SK-N-SH treated with all-trans-retinoic acid at 6 μM for 48 hours (cell line): ENCODE results near the gene FNBP1L.

Source experiments
- ATAC-seq: fragments of 200-7000 bp; cut with Tn5 transposase; 3 replicates; pipeline ENCODE4 v1.9.1; 2020; ENCODE audit warnings: mild to moderate bottlenecking, moderate library complexity
- BACH2 ChIP-seq: fragments of 250-450 bp; sonication (Bioruptor Pico); IDR thresholded peaks from 2 replicates; pipeline ENCODE4 v1.9.0; 2021; ENCODE audit warnings: mild to moderate bottlenecking, borderline replicate concordance
- CSDC2 ChIP-seq: fragments of 250-450 bp; sonication (Bioruptor Pico); IDR thresholded peaks from 2 replicates; pipeline ENCODE4 v1.5.0; 2020; ENCODE audit warnings: mild to moderate bottlenecking, moderate library complexity
- GLIS3 ChIP-seq: fragments of 250-450 bp; sonication (Bioruptor Pico); IDR thresholded peaks from 2 replicates; pipeline ENCODE4 v1.5.0; 2020; ENCODE audit warnings: mild to moderate bottlenecking, moderate library complexity
- ISL1 ChIP-seq: fragments of 250-450 bp; sonication (Bioruptor Pico); IDR thresholded peaks from 2 replicates; pipeline ENCODE4 v2.1.2; 2022; ENCODE audit warnings: mild to moderate bottlenecking, moderate library complexity
- OSR1 ChIP-seq: fragments of 250-450 bp; sonication (Bioruptor Pico); IDR thresholded peaks from 2 replicates; pipeline ENCODE4 v1.8.0; 2022; ENCODE audit warnings: moderate library complexity, mild to moderate bottlenecking, inconsistent platforms
- PPARA ChIP-seq: fragments of 250-450 bp; sonication (Bioruptor Pico); IDR thresholded peaks from 2 replicates; pipeline ENCODE4 v1.5.0; 2020; ENCODE audit warnings: mild to moderate bottlenecking, borderline replicate concordance
- RARB ChIP-seq: fragments of 250-450 bp; sonication (Bioruptor Pico); IDR thresholded peaks from 2 replicates; pipeline ENCODE4 v1.8.0; 2021; ENCODE audit warnings: mild to moderate bottlenecking, moderate library complexity
- SNAI2 ChIP-seq: fragments of 250-450 bp; sonication (Bioruptor Pico); IDR thresholded peaks from 2 replicates; pipeline ENCODE4 v1.5.0; 2020; ENCODE audit warnings: mild to moderate bottlenecking, moderate library complexity
- TCF4 ChIP-seq: fragments of 250-450 bp; sonication (Bioruptor Pico); IDR thresholded peaks from 2 replicates; pipeline ENCODE4 v1.8.0; 2021; ENCODE audit warnings: mild to moderate bottlenecking, moderate library complexity, borderline replicate concordance
- ZC3H10 ChIP-seq: fragments of 250-450 bp; sonication (Bioruptor Pico); IDR thresholded peaks from 2 replicates; pipeline ENCODE4 v1.5.1; 2021; ENCODE audit warnings: mild to moderate bottlenecking, moderate library complexity
- ZFP3 ChIP-seq: fragments of 250-450 bp; sonication (Bioruptor Pico); IDR thresholded peaks from 2 replicates; pipeline ENCODE4 v1.5.0; 2020; ENCODE audit warnings: mild to moderate bottlenecking, moderate library complexity
- ZFP30 ChIP-seq: fragments of 450-650 bp; formaldehyde crosslinking; IDR thresholded peaks from 2 replicates; pipeline ENCODE4 v1.5.0; 2022; ENCODE audit warnings: mild to moderate bottlenecking, moderate library complexity
- TF ChIP-seq, protein P1 (sequence below): fragments of 250-450 bp; sonication (Bioruptor Pico); IDR thresholded peaks from 2 replicates; pipeline ENCODE4 v1.5.0; 2020; ENCODE audit warnings: mild to moderate bottlenecking, moderate library complexity
- TF ChIP-seq, protein P2 (sequence below): fragments of 250-450 bp; sonication (Bioruptor Pico); IDR thresholded peaks from 2 replicates; pipeline ENCODE4 v1.8.0; 2021; ENCODE audit warnings: low read depth, mild to moderate bottlenecking, moderate library complexity, borderline replicate concordance
- TF ChIP-seq, protein P3 (sequence below): fragments of 250-450 bp; sonication (Bioruptor Pico); IDR thresholded peaks from 2 replicates; pipeline ENCODE4 v1.8.0; 2020; ENCODE audit warnings: mild to moderate bottlenecking, moderate library complexity, borderline replicate concordance
- TF ChIP-seq, protein P4 (sequence below): fragments of 250-450 bp; sonication (Bioruptor Pico); IDR thresholded peaks from 2 replicates; pipeline ENCODE4 v1.5.1; 2020; ENCODE audit warnings: low read depth, mild to moderate bottlenecking, moderate library complexity
- TF ChIP-seq, protein P5 (sequence below): fragments of 250-450 bp; sonication (Bioruptor Pico); IDR thresholded peaks from 2 replicates; pipeline ENCODE4 v1.5.1; 2021; ENCODE audit warnings: mild to moderate bottlenecking, moderate library complexity

FNBP1L gene

DNA sequence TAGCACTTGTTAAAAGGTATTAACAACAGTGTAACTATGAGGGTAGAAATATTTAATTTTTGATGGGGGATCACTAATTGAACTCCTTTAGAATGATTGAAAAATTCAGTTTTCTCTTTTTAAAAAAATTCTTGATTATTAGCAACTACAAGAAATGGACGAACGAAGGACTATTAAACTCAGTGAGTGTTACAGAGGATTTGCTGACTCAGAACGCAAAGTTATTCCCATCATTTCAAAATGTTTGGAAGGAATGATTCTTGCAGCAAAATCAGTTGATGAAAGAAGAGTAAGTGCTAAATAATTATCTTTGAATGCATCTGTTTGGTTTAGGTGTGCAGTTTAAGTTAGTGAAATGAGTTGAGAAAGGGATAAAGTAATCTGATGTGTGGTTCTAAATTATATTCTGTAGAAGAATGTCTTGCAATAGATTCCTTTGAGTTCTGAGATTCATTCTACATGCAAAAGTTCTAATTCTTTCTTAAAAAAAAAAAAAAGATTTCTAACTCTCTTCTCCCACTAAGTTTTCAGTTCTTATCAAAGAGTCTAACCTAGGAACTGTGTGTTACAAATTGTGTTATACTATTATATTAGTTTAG lies 85.0 kb downstream of the FNBP1L start:
- ATAC-seq: no peak
- TF ChIP-seq, protein P1, sequence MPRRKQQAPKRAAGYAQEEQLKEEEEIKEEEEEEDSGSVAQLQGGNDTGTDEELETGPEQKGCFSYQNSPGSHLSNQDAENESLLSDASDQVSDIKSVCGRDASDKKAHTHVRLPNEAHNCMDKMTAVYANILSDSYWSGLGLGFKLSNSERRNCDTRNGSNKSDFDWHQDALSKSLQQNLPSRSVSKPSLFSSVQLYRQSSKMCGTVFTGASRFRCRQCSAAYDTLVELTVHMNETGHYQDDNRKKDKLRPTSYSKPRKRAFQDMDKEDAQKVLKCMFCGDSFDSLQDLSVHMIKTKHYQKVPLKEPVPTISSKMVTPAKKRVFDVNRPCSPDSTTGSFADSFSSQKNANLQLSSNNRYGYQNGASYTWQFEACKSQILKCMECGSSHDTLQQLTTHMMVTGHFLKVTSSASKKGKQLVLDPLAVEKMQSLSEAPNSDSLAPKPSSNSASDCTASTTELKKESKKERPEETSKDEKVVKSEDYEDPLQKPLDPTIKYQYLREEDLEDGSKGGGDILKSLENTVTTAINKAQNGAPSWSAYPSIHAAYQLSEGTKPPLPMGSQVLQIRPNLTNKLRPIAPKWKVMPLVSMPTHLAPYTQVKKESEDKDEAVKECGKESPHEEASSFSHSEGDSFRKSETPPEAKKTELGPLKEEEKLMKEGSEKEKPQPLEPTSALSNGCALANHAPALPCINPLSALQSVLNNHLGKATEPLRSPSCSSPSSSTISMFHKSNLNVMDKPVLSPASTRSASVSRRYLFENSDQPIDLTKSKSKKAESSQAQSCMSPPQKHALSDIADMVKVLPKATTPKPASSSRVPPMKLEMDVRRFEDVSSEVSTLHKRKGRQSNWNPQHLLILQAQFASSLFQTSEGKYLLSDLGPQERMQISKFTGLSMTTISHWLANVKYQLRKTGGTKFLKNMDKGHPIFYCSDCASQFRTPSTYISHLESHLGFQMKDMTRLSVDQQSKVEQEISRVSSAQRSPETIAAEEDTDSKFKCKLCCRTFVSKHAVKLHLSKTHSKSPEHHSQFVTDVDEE (CRISPR knock-in tag): no peak
- TF ChIP-seq, protein P2, sequence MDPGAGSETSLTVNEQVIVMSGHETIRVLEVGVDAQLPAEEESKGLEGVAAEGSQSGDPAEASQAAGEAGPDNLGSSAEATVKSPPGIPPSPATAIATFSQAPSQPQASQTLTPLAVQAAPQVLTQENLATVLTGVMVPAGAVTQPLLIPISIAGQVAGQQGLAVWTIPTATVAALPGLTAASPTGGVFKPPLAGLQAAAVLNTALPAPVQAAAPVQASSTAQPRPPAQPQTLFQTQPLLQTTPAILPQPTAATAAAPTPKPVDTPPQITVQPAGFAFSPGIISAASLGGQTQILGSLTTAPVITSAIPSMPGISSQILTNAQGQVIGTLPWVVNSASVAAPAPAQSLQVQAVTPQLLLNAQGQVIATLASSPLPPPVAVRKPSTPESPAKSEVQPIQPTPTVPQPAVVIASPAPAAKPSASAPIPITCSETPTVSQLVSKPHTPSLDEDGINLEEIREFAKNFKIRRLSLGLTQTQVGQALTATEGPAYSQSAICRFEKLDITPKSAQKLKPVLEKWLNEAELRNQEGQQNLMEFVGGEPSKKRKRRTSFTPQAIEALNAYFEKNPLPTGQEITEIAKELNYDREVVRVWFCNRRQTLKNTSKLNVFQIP (CRISPR knock-in tag): no peak
- TF ChIP-seq GLIS3 (CRISPR knock-in tag) (no peak), ZC3H10 (CRISPR knock-in tag) (no peak), TCF4 (CRISPR knock-in tag) (no peak), PPARA (no peak), OSR1 (no peak)
- TF ChIP-seq, protein P3, sequence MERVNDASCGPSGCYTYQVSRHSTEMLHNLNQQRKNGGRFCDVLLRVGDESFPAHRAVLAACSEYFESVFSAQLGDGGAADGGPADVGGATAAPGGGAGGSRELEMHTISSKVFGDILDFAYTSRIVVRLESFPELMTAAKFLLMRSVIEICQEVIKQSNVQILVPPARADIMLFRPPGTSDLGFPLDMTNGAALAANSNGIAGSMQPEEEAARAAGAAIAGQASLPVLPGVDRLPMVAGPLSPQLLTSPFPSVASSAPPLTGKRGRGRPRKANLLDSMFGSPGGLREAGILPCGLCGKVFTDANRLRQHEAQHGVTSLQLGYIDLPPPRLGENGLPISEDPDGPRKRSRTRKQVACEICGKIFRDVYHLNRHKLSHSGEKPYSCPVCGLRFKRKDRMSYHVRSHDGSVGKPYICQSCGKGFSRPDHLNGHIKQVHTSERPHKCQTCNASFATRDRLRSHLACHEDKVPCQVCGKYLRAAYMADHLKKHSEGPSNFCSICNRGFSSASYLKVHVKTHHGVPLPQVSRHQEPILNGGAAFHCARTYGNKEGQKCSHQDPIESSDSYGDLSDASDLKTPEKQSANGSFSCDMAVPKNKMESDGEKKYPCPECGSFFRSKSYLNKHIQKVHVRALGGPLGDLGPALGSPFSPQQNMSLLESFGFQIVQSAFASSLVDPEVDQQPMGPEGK (CRISPR knock-in tag): no peak
- TF ChIP-seq, protein P4, sequence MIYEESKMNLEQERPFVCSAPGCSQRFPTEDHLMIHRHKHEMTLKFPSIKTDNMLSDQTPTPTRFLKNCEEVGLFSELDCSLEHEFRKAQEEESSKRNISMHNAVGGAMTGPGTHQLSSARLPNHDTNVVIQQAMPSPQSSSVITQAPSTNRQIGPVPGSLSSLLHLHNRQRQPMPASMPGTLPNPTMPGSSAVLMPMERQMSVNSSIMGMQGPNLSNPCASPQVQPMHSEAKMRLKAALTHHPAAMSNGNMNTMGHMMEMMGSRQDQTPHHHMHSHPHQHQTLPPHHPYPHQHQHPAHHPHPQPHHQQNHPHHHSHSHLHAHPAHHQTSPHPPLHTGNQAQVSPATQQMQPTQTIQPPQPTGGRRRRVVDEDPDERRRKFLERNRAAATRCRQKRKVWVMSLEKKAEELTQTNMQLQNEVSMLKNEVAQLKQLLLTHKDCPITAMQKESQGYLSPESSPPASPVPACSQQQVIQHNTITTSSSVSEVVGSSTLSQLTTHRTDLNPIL (CRISPR knock-in tag): no peak
- TF ChIP-seq, all 23 proteins: peak for 0

DNA sequence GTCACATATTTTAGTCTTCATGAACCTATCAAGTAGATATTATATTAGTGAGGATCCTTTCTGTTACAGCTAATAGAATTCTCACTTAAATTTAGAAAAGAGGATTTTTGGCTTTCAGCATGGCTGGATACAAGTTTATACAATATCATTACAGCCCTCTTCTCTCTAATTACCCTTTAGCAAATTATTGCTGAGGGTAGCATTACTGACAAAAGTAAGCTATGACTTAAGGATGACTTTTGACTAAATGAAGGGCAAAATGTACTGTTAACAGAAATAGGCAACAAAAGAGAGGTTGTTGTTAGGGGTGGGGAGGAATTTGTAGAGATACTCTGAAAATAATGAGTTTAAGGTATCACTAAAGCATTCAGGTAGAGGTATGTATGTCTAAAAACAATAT lies 85.8 kb downstream of the FNBP1L start:
- TF ChIP-seq SNAI2 (CRISPR knock-in tag): no peak
- no peak for TF ChIP-seq CSDC2 (CRISPR knock-in tag)
- no peak for TF ChIP-seq BACH2 (CRISPR knock-in tag)
- TF ChIP-seq, protein P2 (CRISPR knock-in tag): no peak
- TF ChIP-seq ZFP3: no peak
- no peak for ATAC-seq

DNA sequence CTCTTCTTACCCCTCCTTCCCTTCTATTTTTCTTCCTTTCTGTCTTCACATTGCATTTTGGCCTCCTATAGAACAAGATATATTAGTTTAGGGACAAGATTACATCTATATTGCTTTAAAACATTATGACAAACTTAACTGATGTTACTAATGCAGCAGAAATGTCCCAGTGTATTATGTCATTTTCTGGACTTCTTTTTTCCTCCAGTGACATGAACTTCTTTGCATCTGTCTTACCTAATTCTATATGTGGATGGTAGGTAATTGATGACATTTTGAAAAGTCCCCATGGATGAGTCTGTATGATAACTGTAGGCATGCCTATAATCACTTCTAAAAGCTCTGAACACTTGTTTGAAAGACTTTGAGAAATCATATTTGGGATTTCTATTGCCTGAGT lies 89.5 kb downstream of the FNBP1L start:
- no peak for ATAC-seq
- TF ChIP-seq, protein P4 (CRISPR knock-in tag): 0 out of 2 replicates have a peak, but pooled peaks have one; percentile 16
- no peak for TF ChIP-seq ISL1 (CRISPR knock-in tag)

DNA sequence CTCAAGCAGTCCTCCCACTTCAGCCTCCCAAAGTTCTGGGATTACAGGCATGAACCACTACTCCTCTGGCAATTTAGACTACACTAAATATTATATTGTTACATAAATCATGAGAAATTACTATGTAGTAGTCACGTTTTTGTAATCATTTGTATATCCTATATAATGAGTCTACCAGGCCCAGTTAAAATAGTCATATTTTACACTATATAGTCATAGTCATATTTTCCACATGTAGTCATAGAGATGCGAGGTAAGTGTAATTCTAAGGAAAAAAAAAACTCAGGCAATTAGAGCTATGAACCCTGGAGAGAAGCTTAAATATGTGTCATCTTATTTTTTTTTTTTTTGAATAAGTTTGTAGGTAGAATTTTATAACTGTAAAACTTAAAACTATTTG lies 90.0 kb downstream of the FNBP1L start:
- ATAC-seq: peak; percentile 54; the same call in 2 of the 3 replicates
- TF ChIP-seq RARB (CRISPR knock-in tag): no peak
- TF ChIP-seq OSR1: no peak
- no peak for TF ChIP-seq BACH2 (CRISPR knock-in tag)
- TF ChIP-seq, protein P4 (CRISPR knock-in tag): no peak
- no peak for TF ChIP-seq ZFP3
- no peak for TF ChIP-seq ISL1 (CRISPR knock-in tag)
- TF ChIP-seq, protein P3 (CRISPR knock-in tag): no peak
- TF ChIP-seq, protein P5, sequence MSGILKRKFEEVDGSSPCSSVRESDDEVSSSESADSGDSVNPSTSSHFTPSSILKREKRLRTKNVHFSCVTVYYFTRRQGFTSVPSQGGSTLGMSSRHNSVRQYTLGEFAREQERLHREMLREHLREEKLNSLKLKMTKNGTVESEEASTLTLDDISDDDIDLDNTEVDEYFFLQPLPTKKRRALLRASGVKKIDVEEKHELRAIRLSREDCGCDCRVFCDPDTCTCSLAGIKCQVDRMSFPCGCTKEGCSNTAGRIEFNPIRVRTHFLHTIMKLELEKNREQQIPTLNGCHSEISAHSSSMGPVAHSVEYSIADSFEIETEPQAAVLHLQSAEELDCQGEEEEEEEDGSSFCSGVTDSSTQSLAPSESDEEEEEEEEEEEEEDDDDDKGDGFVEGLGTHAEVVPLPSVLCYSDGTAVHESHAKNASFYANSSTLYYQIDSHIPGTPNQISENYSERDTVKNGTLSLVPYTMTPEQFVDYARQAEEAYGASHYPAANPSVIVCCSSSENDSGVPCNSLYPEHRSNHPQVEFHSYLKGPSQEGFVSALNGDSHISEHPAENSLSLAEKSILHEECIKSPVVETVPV (CRISPR knock-in tag): no peak
- no peak for TF ChIP-seq ZFP30
